ENCODE results near the gene MUCL3.
"Not testable (repeated sequence)": the region's sequence is repeated elsewhere in the genome, so short reads cannot be mapped to it uniquely, and the experiment has no call there.

MUCL3 gene

DNA sequence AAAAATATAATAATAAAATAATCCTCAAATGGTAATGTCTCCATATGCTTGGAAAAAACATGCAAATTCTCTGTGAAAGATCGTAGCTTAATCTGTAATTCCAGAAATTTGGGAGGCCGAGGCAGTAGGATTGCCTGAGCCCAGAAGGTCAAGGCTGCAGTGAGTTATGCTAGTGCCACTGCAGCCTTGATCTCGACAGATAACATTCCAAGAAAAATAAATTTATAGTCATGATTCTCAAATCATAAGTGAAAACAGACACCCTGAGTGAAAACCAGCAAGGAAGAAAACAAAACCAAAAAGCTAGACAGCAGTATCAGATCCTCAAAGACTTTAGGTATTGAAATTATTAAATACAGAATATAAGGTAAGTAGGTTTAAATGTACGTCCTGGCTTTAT, 38.9 kb downstream of the MUCL3 start:
- no peak for DNase-seq (ENCODE audit: low read depth)

DNA sequence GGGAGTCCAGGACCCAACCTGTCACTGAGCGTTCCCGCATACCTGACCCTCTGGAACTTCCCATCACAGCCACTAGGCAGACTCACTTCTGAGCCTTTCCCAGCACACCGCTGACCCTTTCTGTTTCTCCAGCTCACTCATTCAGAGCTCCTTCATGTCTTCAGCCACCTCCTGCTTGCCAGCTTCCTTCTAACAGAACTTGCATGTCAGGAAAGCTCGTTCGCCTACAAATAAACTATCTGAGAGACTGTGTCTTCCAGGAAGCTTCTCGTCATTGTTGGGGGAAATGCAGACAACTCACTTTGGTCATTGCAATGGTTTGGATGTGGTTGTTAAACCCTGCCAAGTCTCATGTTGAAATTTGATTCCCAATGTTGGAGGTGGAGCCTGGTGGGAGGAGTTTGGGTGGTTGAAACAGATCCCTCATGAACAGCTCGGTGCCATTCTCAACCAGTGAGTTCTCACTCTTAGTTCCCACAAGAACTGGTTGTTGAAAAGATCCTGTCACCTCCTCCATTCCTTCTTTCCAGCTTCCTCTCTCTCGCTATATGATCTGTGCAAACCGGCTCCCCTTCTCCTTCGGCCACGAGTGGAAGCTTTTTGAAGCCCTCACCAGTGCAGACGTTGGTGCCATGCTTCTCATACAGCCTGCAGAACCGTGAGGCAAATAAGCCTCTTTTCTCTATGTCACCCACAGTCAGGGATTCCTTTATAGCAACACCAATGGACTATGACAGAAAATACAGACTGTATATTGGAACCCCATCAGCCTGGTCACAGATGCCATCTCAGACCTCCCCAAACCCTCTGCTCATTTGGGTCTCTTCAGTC, 41.4 kb downstream of the MUCL3 start:
- peak; percentile 88 for DNase-seq (ENCODE audit: low read depth)

GRCh38 chr6:30983439-30983838, 42.7 kb downstream of the MUCL3 start, which contains the start of gene MUC21:
Gene MUC21 (plus strand): TSS chr6:30983718. CDS start chr6:30983959, 241 bp downstream.
- no peak for DNase-seq (ENCODE audit: low read depth)

DNA sequence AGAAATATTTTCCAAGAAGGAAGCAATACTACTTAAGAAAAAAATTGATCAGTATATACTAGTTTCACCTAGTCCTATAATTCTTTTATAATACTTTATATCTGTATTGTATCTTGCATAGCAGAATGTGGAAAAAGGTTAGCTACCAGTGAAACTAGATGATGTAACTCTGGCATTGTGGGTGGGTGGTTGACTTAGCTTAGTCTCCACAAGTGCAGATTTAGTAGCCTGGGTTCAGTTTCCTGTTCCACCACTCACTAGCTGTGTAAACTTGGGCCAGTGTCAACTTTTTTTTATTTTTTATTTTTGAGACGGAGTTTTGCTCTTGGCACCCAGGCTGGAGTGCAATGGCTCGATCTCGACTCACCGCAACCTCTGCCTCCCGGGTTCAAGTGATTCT, 44.7 kb downstream of the MUCL3 start:
- peak; percentile 51 for DNase-seq (ENCODE audit: low read depth)

- DNase-seq (ENCODE audit: low read depth), result no peak
Measured at GRCh38 chr6:30987304-30987703, 46.5 kb downstream of the MUCL3 start.

DNA sequence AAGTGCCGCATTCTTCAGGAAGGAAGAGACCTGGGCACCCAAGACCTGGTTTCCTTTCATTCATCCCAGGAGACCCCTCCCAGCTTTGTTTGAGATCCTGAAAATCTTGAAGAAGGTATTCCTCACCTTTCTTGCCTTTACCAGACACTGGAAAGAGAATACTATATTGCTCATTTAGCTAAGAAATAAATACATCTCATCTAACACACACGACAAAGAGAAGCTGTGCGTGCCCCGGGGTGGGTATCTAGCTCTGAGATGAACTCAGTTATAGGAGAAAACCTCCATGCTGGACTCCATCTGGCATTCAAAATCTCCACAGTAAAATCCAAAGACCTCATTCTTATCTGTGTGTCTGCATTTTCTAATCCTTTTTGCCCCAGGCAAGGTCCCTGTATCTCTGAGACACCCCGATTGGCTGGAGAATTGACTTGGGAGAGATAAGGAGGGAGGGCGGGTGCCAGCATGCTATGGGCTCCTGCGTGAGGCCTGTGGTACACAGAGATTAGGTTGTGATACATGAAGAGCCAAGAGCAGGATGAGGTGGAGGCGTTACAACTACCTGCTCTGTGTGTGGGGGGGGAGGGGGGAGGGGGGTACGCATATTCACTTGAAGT, 47.5 kb downstream of the MUCL3 start:
- no peak for DNase-seq (ENCODE audit: low read depth)

DNA sequence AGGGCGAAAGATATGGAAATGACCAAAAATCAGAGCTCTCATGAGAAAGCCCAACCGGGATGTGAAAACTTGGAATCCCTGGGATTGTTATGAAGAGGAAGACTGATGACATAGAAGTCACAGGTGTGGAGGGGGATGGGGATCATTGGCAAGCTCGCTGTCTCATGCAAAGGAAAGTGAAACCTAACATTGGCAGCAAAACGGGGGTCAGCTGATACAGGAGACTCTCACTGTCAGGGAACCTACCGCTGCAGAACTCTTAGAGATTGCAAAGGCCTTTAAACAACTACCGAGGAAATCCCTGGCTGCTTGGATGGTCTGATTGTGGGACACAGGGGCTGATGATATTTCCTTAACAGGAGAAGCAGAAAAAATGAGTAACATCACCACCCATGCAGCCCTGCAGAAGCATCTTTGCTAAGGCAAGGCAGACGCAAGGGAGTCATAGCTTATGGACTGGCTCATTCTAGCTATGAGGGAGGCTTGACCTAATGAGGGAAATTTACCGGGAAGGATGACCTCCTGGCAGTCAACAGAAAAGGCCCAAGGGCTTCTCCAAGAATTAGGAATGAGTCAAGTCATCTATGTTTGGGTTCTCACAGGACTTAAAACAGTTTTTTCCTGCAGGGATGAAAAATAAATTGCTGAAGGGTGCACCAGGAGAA, 49.8 kb downstream of the MUCL3 start:
- DNase-seq (ENCODE audit: low read depth), result no peak

GRCh38 chr6:30991891-30992290, 51.1 kb downstream of the MUCL3 start:
- no peak for DNase-seq (ENCODE audit: low read depth)

- no peak for DNase-seq (ENCODE audit: low read depth)
Measured at GRCh38 chr6:30997301-30997700, 56.5 kb downstream of the MUCL3 start.

- peak; percentile 77 for DNase-seq (ENCODE audit: low read depth)
Measured at GRCh38 chr6:30998785-30999184, 58.0 kb downstream of the MUCL3 start.

DNA sequence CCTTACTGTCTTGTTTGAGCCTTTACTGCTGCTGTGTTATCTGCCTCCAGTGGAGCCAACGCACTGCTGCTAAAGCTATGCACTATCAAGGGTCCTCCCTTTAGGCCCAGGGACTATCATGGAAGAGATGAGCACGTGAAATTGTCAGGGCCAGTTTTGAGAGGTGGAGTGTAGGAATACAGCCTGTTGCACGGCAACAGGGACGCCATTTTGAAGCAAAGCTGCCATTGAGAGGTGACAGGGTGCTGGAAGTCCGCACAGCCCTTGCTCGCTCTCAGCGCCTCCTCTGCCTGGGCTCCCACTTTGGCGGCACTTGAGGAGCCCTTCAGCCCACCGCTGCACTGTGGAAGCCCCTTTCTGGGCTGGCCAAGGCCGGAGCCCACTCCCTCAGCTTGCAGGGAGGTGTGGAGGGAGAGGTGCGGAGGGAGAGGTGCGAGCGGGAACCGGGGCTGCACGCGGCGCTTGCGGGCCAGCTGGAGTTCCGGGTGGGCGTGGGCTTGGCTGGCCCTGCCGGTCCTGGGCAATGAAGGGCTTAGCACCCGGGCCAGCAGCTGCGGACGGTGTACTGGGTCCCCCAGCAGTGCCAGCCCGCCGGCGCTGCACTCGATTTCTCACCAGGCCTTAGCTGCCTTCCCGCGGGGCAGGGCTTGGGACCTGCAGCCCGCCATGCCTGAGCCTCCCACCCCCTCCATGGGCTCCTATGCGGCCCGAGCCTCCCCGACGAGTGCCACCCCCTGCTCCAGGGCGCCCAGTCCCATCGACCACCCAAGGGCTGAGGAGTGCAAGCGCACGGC, 59.5 kb downstream of the MUCL3 start:
- DNase-seq (ENCODE audit: low read depth), result not testable (repeated sequence)

DNA sequence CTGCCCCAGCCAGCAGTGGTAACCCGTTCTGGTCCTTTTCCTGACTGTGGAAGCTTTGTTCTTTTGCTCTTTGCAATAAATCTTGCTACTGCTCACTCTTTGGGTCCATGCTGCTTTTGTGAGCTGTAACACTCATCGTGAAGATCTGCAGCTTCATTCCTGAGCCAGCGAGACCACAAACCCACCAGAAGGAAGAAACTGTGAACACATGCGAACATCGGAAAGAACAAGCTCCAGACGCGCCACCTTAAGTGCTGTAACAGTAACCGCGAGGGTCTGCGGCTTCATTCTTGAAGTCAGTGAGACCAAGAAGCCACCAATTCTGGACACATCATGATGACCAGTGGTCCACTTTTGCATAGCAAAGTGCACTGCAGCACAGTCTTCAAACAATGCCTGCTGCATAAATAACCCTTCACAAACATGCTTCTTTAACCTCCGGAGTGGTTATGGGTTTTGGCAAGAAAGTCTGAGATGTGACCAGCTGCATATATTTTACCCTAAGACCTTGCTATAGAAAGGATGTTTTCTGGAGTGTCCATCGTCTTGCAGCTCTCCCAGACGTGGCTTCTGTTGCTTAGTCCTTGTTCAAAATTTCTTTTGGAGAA, 60.6 kb downstream of the MUCL3 start:
- DNase-seq (ENCODE audit: low read depth), result no peak

- no peak for DNase-seq (ENCODE audit: low read depth)
Measured at GRCh38 chr6:31002471-31002870, 61.7 kb downstream of the MUCL3 start.
